GM19238 (cell line): ENCODE measurements around the gene EXPH5.

Source experiments
- DNase-seq: peaks from one replicate; pipeline ENCODE4 v3.0.0; 2011; ENCODE audit warnings: low spot score; ENCODE audit not compliant: insufficient read length

Gene EXPH5

DNA sequence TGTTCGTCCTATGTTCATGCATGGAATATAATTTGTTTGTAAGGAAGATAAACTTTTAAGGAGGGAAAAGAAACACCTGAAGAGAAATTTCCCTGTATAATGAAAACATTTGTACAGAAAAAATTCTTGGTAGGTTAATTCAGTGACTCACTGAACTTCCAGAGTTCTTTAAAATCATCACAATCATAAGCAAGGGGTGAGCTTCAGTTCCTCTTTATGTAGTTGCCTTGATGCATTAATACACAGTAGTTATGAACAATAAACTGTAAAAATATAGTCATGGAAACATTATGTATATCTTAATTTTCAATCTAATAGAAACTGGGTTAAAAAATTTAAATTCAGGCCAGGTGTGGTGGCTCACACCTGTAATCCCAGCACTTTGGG lies 125.1 kb downstream of the EXPH5 start:
- no peak for DNase-seq

DNA sequence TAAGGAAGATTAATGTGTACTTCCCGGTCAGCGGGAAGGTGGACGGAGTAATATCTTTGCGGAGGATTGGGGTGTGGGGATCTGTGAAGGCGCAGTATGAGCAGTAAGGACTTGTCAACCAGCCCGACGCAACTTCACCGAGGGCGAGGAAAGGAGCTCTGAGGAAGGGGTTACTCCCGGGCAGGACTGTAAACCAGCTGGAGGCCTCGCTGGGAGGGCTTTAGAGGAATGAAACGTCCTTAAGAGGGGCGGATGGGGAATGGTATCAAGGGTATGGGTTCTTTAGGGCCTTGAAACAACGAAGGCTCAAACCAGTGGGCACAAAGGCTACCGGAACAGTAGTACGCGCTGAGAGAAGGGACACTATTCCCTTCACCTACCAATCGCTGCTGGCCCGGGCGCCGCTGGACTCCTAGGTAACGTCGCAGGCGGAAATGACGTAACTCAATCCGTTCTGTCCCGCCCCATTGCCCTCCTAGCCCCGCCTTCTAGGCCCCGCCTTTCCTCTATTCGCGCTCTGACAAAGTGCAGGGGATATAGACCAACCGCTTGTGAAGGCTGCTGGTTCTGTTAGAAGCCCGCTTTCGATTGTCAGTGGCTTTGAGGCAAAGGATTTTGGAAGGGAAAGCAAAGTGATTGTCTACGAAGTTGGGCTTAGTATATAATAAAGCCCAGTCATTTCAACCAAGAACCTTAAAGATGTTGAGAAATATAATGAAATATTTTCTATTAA lies 126.3 kb downstream of the EXPH5 start, which contains the start of gene C11orf65:
Gene C11orf65 (minus strand): TSS at position 439 of the 733 bp plus-strand sequence. CDS start 5,970 bp downstream, outside the sequence.
- DNase-seq: peak; percentile 80

DNA sequence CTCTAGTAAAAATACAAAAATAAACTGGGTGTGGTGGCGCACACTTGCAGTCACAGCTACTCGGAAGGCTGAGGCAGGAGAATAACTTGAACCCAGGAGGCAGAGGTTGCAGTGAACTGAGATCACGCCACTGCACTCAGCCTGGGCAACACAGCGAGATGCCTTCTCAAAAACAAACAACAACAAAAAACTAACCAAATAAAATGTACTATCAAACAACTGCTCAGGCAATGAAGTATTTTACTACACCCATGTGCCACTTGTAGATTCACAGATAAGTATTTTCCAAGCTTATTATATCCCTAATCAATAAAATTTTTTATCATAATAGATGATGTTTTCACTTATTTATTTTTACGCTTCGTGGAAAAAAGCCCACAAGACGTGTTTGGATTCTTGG lies 127.2 kb downstream of the EXPH5 start:
- no peak for DNase-seq
